Esophagus mucosa (tissue), 1 donor: ENCODE results near the gene GPN1. TPM values are rescaled to one million over a fixed set of nuclear protein-coding genes. Genes with fewer than 3 reads are reported as not detected.
"Not testable (repeated sequence)": the region's sequence is repeated elsewhere in the genome, so short reads cannot be mapped to it uniquely, and the experiment has no call there.

Experiments used
- ATAC-seq: fragments of 200-7000 bp; cut with Tn5 transposase; one replicate; pipeline ENCODE4 v1.9.1; 2020
- total RNA-seq: library from RNA; stranded (reverse); gene quantifications from one replicate; pipeline ENCODE4 v1.2.4, GENCODE V29; 2023
- donor health status: DM: yes; HTN: yes; CAD: no.

GPN1 gene
- total RNA-seq, result 26.5 TPM

- peak; percentile 91 for ATAC-seq
These were observed at the start of gene GPN1, which contains the start of gene CCDC121 for GRCh38 chr2:27628767-27629709. Gene GPN1 (plus strand): TSS chr2:27629050. CDS start chr2:27629059, 9 bp downstream. Gene CCDC121 (minus strand): TSS chr2:27629012. CDS start chr2:27627799, 1,213 bp downstream.

GRCh38 chr2:27581417-27582128 is 47.3 kb upstream of the GPN1 start:
- ATAC-seq, result no peak

GRCh38 chr2:27582129-27582694 is 46.6 kb upstream of the GPN1 start:
- no peak for ATAC-seq

GRCh38 chr2:27582695-27583389 is 46.0 kb upstream of the GPN1 start, which contains the start of gene ZNF512:
Gene ZNF512 (plus strand): TSS chr2:27583042. CDS start chr2:27583113, 71 bp downstream.
- peak; percentile 91 for ATAC-seq

GRCh38 chr2:27583390-27583915 is 45.4 kb upstream of the GPN1 start:
- no peak for ATAC-seq

GRCh38 chr2:27584597-27584996 is 44.3 kb upstream of the GPN1 start:
- ATAC-seq, result no peak

- ATAC-seq, result no peak
These were observed 41.8 kb upstream of the GPN1 start for GRCh38 chr2:27587025-27587424.

- no peak for ATAC-seq
These were observed 40.5 kb upstream of the GPN1 start for GRCh38 chr2:27588308-27588707.

- ATAC-seq, result no peak
These were observed 37.1 kb upstream of the GPN1 start for GRCh38 chr2:27591745-27592144.

GRCh38 chr2:27593240-27593639 is 35.6 kb upstream of the GPN1 start:
- no peak for ATAC-seq

GRCh38 chr2:27594020-27594703 is 34.7 kb upstream of the GPN1 start:
- not testable (repeated sequence) for ATAC-seq

- not testable (repeated sequence) for ATAC-seq
These were observed 33.4 kb upstream of the GPN1 start for GRCh38 chr2:27595412-27595811.

- peak; percentile 59 for ATAC-seq
These were observed 32.2 kb upstream of the GPN1 start for GRCh38 chr2:27596627-27597026.

- ATAC-seq, result no peak
These were observed 22.2 kb upstream of the GPN1 start for GRCh38 chr2:27606611-27607010.

GRCh38 chr2:27613985-27614384 is 14.9 kb upstream of the GPN1 start:
- ATAC-seq, result no peak

- ATAC-seq, result no peak
These were observed 13.5 kb upstream of the GPN1 start for GRCh38 chr2:27615316-27615715.

- no peak for ATAC-seq
These were observed 7.3 kb upstream of the GPN1 start for GRCh38 chr2:27621524-27621923.

- ATAC-seq, result no peak
These were observed 5.9 kb upstream of the GPN1 start for GRCh38 chr2:27622921-27623384.

- ATAC-seq, result no peak
These were observed 3.9 kb upstream of the GPN1 start for GRCh38 chr2:27624943-27625342.

GRCh38 chr2:27626323-27626722 is 2.5 kb upstream of the GPN1 start:
- ATAC-seq, result not testable (repeated sequence)

- ATAC-seq, result peak; percentile 27
These were observed 1.9 kb upstream of the GPN1 start for GRCh38 chr2:27626921-27627320.
